ENCODE measurements around the gene LGR4.
"Not testable (repeated sequence)": the region's sequence is repeated elsewhere in the genome, so short reads cannot be mapped to it uniquely, and the experiment has no call there.

The LGR4 gene

GRCh38 chr11:27456140-27456794, 16.3 kb downstream of the LGR4 start:
- no peak for DNase-seq

- DNase-seq, result no peak
These were observed 16.9 kb downstream of the LGR4 start for GRCh38 chr11:27455667-27456066.

GRCh38 chr11:27453701-27454100, 18.9 kb downstream of the LGR4 start:
- no peak for DNase-seq

GRCh38 chr11:27452147-27452546, 20.4 kb downstream of the LGR4 start:
- DNase-seq, result no peak

GRCh38 chr11:27451244-27451965, 21.2 kb downstream of the LGR4 start:
- DNase-seq, result no peak

- DNase-seq, result not testable (repeated sequence)
These were observed 24.4 kb downstream of the LGR4 start for GRCh38 chr11:27448184-27448540.

GRCh38 chr11:27447288-27448183, 25.1 kb downstream of the LGR4 start:
- no peak for DNase-seq

GRCh38 chr11:27445625-27446024, 27.0 kb downstream of the LGR4 start:
- DNase-seq, result no peak

GRCh38 chr11:27444801-27445215, 27.8 kb downstream of the LGR4 start:
- no peak for DNase-seq

- DNase-seq, result no peak
These were observed 28.7 kb downstream of the LGR4 start for GRCh38 chr11:27443746-27444507.

GRCh38 chr11:27443227-27443626, 29.4 kb downstream of the LGR4 start:
- no peak for DNase-seq

GRCh38 chr11:27440090-27440489, 32.5 kb downstream of the LGR4 start:
- no peak for DNase-seq

GRCh38 chr11:27438595-27438981, 34.0 kb downstream of the LGR4 start:
- no peak for DNase-seq

GRCh38 chr11:27437829-27438594, 34.6 kb downstream of the LGR4 start:
- no peak for DNase-seq

- no peak for DNase-seq
These were observed 35.7 kb downstream of the LGR4 start for GRCh38 chr11:27436916-27437315.

GRCh38 chr11:27433742-27434141, 38.8 kb downstream of the LGR4 start:
- no peak for DNase-seq

GRCh38 chr11:27431808-27432207, 40.8 kb downstream of the LGR4 start:
- no peak for DNase-seq

- no peak for DNase-seq
These were observed 42.7 kb downstream of the LGR4 start for GRCh38 chr11:27429761-27430393.

- no peak for DNase-seq
These were observed 45.2 kb downstream of the LGR4 start for GRCh38 chr11:27427183-27427980.

- no peak for DNase-seq
These were observed 46.8 kb downstream of the LGR4 start for GRCh38 chr11:27425814-27426213.

GRCh38 chr11:27423125-27423524, 49.5 kb downstream of the LGR4 start:
- DNase-seq, result no peak
